IMR-90 (cell line): ENCODE results near the gene AKIRIN1. TPM values are rescaled to one million over a fixed set of nuclear protein-coding genes. Genes with fewer than 3 reads are reported as not detected.

ENCODE experiments used
- ATAC-seq: fragments of 200-7000 bp; cut with Tn5 transposase; 2 replicates; pipeline ENCODE4 v1.9.1; 2020; ENCODE audit warnings: low read depth, mild to moderate bottlenecking, moderate library complexity
- BruUV-seq: library from RNA; stranded (reverse); fragments of 400-500 nt; replicated peaks from 2 replicates; lab custom pipeline; 2021; lab: Mats Ljungman, UMichigan
- CTCF ChIA-PET: fragments of 300-600 bp; formaldehyde crosslinking; extraction: SDS; loops from one replicate; lab custom pipeline; 2021; ENCODE audit warnings: antibody characterized with exemption; lab: Yijun Ruan, JAX
- POLR2A ChIA-PET: fragments of 300-600 bp; sonication (Branson Sonifier 250); formaldehyde crosslinking; loops from one replicate; lab custom pipeline; 2022; ENCODE audit warnings: antibody characterized with exemption; ENCODE audit not compliant: unreplicated experiment; lab: Charles Lee
- DNase-seq: peaks from one replicate; pipeline ENCODE4 v3.0.0; 2013
- H2AFZ ChIP-seq: replicated peaks from 2 replicates; pipeline ENCODE3; 2013; ENCODE audit warnings: low read length, mild to moderate bottlenecking; ENCODE audit not compliant: poor library complexity
- H2AK5ac ChIP-seq: 2 replicates; pipeline ENCODE4 v1.6.1; 2013; ENCODE audit warnings: low read depth, low read length, inconsistent platforms
- H2AK9ac ChIP-seq: replicated peaks from 2 replicates; pipeline ENCODE3; 2013; ENCODE audit warnings: mild to moderate bottlenecking, low read depth, low read length, moderate library complexity; ENCODE audit not compliant: poor library complexity
- H2BK120ac ChIP-seq: 2 replicates; pipeline ENCODE4 v1.6.1; 2013; ENCODE audit warnings: low read depth, low read length, inconsistent platforms
- H2BK15ac ChIP-seq: 3 replicates; pipeline ENCODE4 v1.6.1; 2013; ENCODE audit warnings: low read depth, low read length, inconsistent platforms
- H2BK20ac ChIP-seq: 2 replicates; pipeline ENCODE4 v1.6.1; 2013; ENCODE audit warnings: low read depth, mild to moderate bottlenecking, inconsistent platforms, low read length, moderate library complexity
- H2BK5ac ChIP-seq: 2 replicates; pipeline ENCODE4 v1.6.1; 2013; ENCODE audit warnings: mild to moderate bottlenecking, low read depth, low read length, inconsistent platforms; ENCODE audit not compliant: poor library complexity, severe bottlenecking
- H3K14ac ChIP-seq: replicated peaks from 2 replicates; pipeline ENCODE4 v1.6.1; 2013; ENCODE audit warnings: low read depth, low read length, inconsistent platforms
- H3K18ac ChIP-seq: 2 replicates; pipeline ENCODE4 v1.6.1; 2013; ENCODE audit warnings: low read depth, low read length, control low read depth
- H3K23ac ChIP-seq: 2 replicates; pipeline ENCODE4 v1.6.1; 2013; ENCODE audit warnings: low read depth, low read length, inconsistent platforms
- H3K27ac ChIP-seq: 2 replicates; pipeline ENCODE4 v1.5.1; 2013; ENCODE audit warnings: mild to moderate bottlenecking, control low read depth, low read length; ENCODE audit not compliant: insufficient read depth
- H3K27me3 ChIP-seq: 2 replicates; pipeline ENCODE4 v1.6.1; 2013; ENCODE audit warnings: low read length; ENCODE audit not compliant: control insufficient read depth, insufficient read depth
- H3K36me3 ChIP-seq: 2 replicates; pipeline ENCODE4 v1.6.1; 2013; ENCODE audit warnings: low read length, mixed read lengths; ENCODE audit not compliant: control insufficient read depth, insufficient read depth
- H3K4ac ChIP-seq: 2 replicates; pipeline ENCODE4 v1.6.1; 2013; ENCODE audit warnings: low read depth, low read length, inconsistent platforms
- H3K4me1 ChIP-seq: 2 replicates; pipeline ENCODE4 v1.6.1; 2013; ENCODE audit warnings: low read length, mixed read lengths; ENCODE audit not compliant: control insufficient read depth, insufficient read depth
- H3K4me2 ChIP-seq: 2 replicates; pipeline ENCODE4 v1.6.1; 2013; ENCODE audit warnings: low read depth, mild to moderate bottlenecking, control low read depth, low read length, moderate library complexity
- H3K4me3 ChIP-seq: 2 replicates; pipeline ENCODE4 v1.5.1; 2013; ENCODE audit warnings: low read depth, mild to moderate bottlenecking, control low read depth, low read length, moderate library complexity; ENCODE audit not compliant: insufficient read depth
- H3K56ac ChIP-seq: 2 replicates; pipeline ENCODE4 v1.6.1; 2013; ENCODE audit warnings: low read length, inconsistent platforms; ENCODE audit not compliant: insufficient read depth; ENCODE audit errors: extremely low read depth
- H3K79me1 ChIP-seq, 2 experiments: 2 replicates each; pipeline ENCODE4 v1.6.1; 2013; ENCODE audit warnings: low read length in 2 of 2, inconsistent platforms in 1 of 2, low read depth in 1 of 2
- H3K9ac ChIP-seq: 2 replicates; pipeline ENCODE4 v1.6.1; 2013; ENCODE audit warnings: low read depth, low read length, control low read depth
- H3K9me1 ChIP-seq: 2 replicates; pipeline ENCODE4 v1.6.1; 2013; ENCODE audit warnings: low read length, inconsistent platforms; ENCODE audit not compliant: insufficient read depth
- H3K9me3 ChIP-seq: 2 replicates; pipeline ENCODE4 v1.6.1; 2013; ENCODE audit warnings: low read length; ENCODE audit not compliant: control insufficient read depth, insufficient read depth
- H4K20me1 ChIP-seq: 2 replicates; pipeline ENCODE4 v1.6.1; 2013; ENCODE audit warnings: low read length, inconsistent platforms; ENCODE audit not compliant: insufficient read depth
- H4K5ac ChIP-seq: 2 replicates; pipeline ENCODE4 v1.6.1; 2013; ENCODE audit warnings: mild to moderate bottlenecking, low read depth, low read length, control low read depth
- H4K8ac ChIP-seq, 2 experiments: 2 replicates each; pipeline ENCODE4 v1.6.1; 2013; ENCODE audit warnings: low read depth in 2 of 2, low read length in 2 of 2, control low read depth in 1 of 2, inconsistent platforms in 1 of 2
- H4K91ac ChIP-seq: 2 replicates; pipeline ENCODE4 v1.6.1; 2013; ENCODE audit warnings: low read depth, low read length, inconsistent platforms; ENCODE audit not compliant: insufficient read depth
- FOS ChIP-seq: fragments of 150-350 bp; IDR thresholded peaks from 2 replicates; pipeline ENCODE4 v1.6.1; 2016; ENCODE audit warnings: low read depth, low read length
- MAZ ChIP-seq: IDR thresholded peaks from 2 replicates; pipeline ENCODE4 v1.6.1; 2012; ENCODE audit warnings: low read depth, mild to moderate bottlenecking, low read length, improper control_type of control experiment, moderate library complexity, borderline replicate concordance
- RCOR1 ChIP-seq: IDR thresholded peaks from 2 replicates; pipeline ENCODE4 v1.6.1; 2012; ENCODE audit warnings: mild to moderate bottlenecking, low read length, improper control_type of control experiment; ENCODE audit not compliant: insufficient replicate concordance
- SMC3 ChIP-seq: fragments of 150-350 bp; IDR thresholded peaks from 2 replicates; pipeline ENCODE4 v1.6.1; 2016; ENCODE audit warnings: low read depth, mild to moderate bottlenecking, antibody characterized with exemption, low read length, moderate library complexity
- WGBS, 2 experiments: methylation state at CpG; one replicate each; pipeline versions ENCODE4 v1.1.5 to v1.1.7; 2013; ENCODE audit warnings: missing lambda C conversion rate in 2 of 2; ENCODE audit not compliant: insufficient read length in 1 of 2; ENCODE audit errors: extremely low coverage in 2 of 2; 5-methylcytosine and 5-hydroxymethylcytosine counted together
- dilution Hi-C: fragments of 300-500 bp; cut with HindIII; formaldehyde crosslinking; loops from one replicate; pipeline ENCODE4 v1.14.3; 2018; ENCODE audit warnings: low sequenced_read_pairs; ENCODE audit not compliant: unreplicated experiment
- in situ Hi-C: fragments of 300-500 bp; cut with MboI; formaldehyde crosslinking; loops from 3 replicates; pipeline ENCODE4 v1.14.3; 2019; ENCODE audit warnings: low sequenced_read_pairs, inconsistent platforms, mixed read lengths
- intact Hi-C: fragments of 100-400 bp; cut with micrococcal nuclease; formaldehyde crosslinking; loops from 2 replicates; pipeline ENCODE4 v1.10.0; 2022
- polyA plus RNA-seq, 3 experiments: library from polyadenylated mRNA; depleted of rRNA; stranded (reverse); fragments of >200 nt; gene quantifications; 2 replicates each; pipeline ENCODE4 v1.2.3, GENCODE V29; 2012; ENCODE audit warnings: low replicate concordance in 1 of 3
- total RNA-seq: library from RNA; depleted of rRNA; stranded (reverse); fragments of >200 nt; gene quantifications from 2 replicates; pipeline ENCODE4 v1.2.3, GENCODE V29; 2012

The AKIRIN1 gene
- total and polyA plus RNA-seq, 2 of the 4 experiments (the other 2 are of a cell fraction), result 42.5 to 44.2 TPM

DNA sequence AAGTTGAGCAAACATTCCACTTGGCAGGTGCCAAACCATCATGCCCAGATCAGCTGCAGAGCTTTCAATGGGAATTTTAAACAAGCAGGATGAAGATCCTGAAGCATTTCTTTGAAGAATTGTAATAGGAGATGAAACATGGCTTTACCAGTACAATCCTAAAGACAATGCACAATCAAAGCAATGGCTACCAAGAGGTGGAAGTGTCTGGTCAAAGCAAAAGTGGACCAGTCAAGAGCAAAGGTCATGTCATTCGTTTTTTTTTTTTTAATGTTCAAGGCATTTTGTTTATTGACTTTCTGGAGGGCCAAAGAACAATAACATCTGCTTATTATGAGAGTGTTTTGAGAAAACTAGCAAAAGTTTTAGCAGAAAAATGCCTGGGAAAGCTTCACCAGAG, 32.1 kb downstream of the AKIRIN1 start:
- intact Hi-C loops (no loop called here), in situ Hi-C loops (loop anchor here (25.0 kb wide), 1 partner anchor 1011 kb away; the partner anchor contains the start of genes FHL3 and UTP11), dilution Hi-C loops (no loop called here)
- ATAC-seq, result no peak
- H2AK5ac ChIP-seq, result no peak overlapping the region
- H2BK120ac ChIP-seq, result no peak overlapping the region
- no peak overlapping the region for H3K9ac ChIP-seq
- no peak overlapping the region for H3K27ac ChIP-seq
- no TSS peak for BruUV-seq
- H3K14ac ChIP-seq, result no peak overlapping the region
- H4K20me1 ChIP-seq, result peaks cover 3% of the 10 kb centered on the region; the same call in 1 of the 2 replicates
- no peak overlapping the region for H3K18ac ChIP-seq
- no peak overlapping the region for H3K23ac ChIP-seq
- no peak overlapping the region for H2BK15ac ChIP-seq
- no peak overlapping the region for H3K56ac ChIP-seq
- DNase-seq, result no peak
- ChIA-PET POLR2A (no interaction called here), CTCF (no interaction called here)
- no peaks in the 10 kb centered on the region for H3K27me3 ChIP-seq
- no peaks in the 10 kb centered on the region for H3K36me3 ChIP-seq
- no peak overlapping the region for H2AFZ ChIP-seq
- H2BK20ac ChIP-seq, result no peak overlapping the region
- peaks cover 3 to 21% of the 10 kb centered on the region in 2 experiments; a peak in 2 of 4 replicates for H3K79me1 ChIP-seq
- no peak overlapping the region for H4K8ac ChIP-seq
- no peak overlapping the region for H3K4ac ChIP-seq
- H4K5ac ChIP-seq, result no peak overlapping the region
- no peak overlapping the region for H2AK9ac ChIP-seq
- no peak overlapping the region for H2BK5ac ChIP-seq
- no CpG with 5 or more reads among the region's 1 CpG for WGBS, 2 experiments
- H3K9me1 ChIP-seq, result peaks cover 4% of the 10 kb centered on the region
- H3K4me2 ChIP-seq, result no peak overlapping the region
- no peak overlapping the region for H4K91ac ChIP-seq
- H3K4me3 ChIP-seq, result no peak overlapping the region
- peaks cover 3% of the 10 kb centered on the region for H3K4me1 ChIP-seq
- H3K9me3 ChIP-seq, result no peaks in the 10 kb centered on the region
- no peak for TF ChIP-seq MAZ
- TF ChIP-seq RCOR1, result no peak
- TF ChIP-seq SMC3, result no peak
- no peak for TF ChIP-seq FOS
